ENCODE measurements around the gene MXD4. TPM values are rescaled to one million over a fixed set of nuclear protein-coding genes. Genes with fewer than 3 reads are reported as not detected.
A peak's percentile ranks its signal among the peaks of the same experiment; 100 is the strongest.

MXD4 gene
- total RNA-seq, 1 donor from 2014 or later: 80.3 TPM

- TF ChIP-seq, protein P1, sequence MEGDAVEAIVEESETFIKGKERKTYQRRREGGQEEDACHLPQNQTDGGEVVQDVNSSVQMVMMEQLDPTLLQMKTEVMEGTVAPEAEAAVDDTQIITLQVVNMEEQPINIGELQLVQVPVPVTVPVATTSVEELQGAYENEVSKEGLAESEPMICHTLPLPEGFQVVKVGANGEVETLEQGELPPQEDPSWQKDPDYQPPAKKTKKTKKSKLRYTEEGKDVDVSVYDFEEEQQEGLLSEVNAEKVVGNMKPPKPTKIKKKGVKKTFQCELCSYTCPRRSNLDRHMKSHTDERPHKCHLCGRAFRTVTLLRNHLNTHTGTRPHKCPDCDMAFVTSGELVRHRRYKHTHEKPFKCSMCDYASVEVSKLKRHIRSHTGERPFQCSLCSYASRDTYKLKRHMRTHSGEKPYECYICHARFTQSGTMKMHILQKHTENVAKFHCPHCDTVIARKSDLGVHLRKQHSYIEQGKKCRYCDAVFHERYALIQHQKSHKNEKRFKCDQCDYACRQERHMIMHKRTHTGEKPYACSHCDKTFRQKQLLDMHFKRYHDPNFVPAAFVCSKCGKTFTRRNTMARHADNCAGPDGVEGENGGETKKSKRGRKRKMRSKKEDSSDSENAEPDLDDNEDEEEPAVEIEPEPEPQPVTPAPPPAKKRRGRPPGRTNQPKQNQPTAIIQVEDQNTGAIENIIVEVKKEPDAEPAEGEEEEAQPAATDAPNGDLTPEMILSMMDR (IDR thresholded peaks at IDR 0.05): no peak
- Mint-ChIP-seq H3K9me3 (ENCODE audit: low read depth) (no peaks in the 10 kb centered on the region), H3K4me1 (ENCODE audit: low read depth) (peaks cover 2% of the 10 kb centered on the region), H3K27ac (ENCODE audit: unreplicated experiment) (no peak overlapping the region), H3K36me3 (ENCODE audit: low read depth) (peaks cover 20% of the 10 kb centered on the region), H3K4me3 (ENCODE audit: unreplicated experiment) (no peak overlapping the region), H3K27me3 (ENCODE audit: low read depth) (no peaks in the 10 kb centered on the region)
- peak; percentile 91 for DNase-seq (ENCODE audit: low spot score)
These were observed 11.4 kb downstream of the MXD4 start for GRCh38 chr4:2250357-2251072.

GRCh38 chr4:2249526-2250356, 12.2 kb downstream of the MXD4 start:
- no peaks in the 10 kb centered on the region for H3K27me3 Mint-ChIP-seq (ENCODE audit: low read depth)
- H3K4me1 Mint-ChIP-seq (ENCODE audit: low read depth): peaks cover 10% of the 10 kb centered on the region
- H3K4me3 Mint-ChIP-seq (ENCODE audit: unreplicated experiment): no peak overlapping the region
- TF ChIP-seq, protein P1 (IDR thresholded peaks at IDR 0.05): no peak
- peaks cover 17% of the 10 kb centered on the region for H3K36me3 Mint-ChIP-seq (ENCODE audit: low read depth)
- peak; percentile 87 for DNase-seq (ENCODE audit: low spot score)
- no peak overlapping the region for H3K27ac Mint-ChIP-seq (ENCODE audit: unreplicated experiment)
- no peaks in the 10 kb centered on the region for H3K9me3 Mint-ChIP-seq (ENCODE audit: low read depth)

- H3K27ac Mint-ChIP-seq (ENCODE audit: unreplicated experiment): no peak overlapping the region
- H3K9me3 Mint-ChIP-seq (ENCODE audit: low read depth): no peaks in the 10 kb centered on the region
- TF ChIP-seq, protein P1 (IDR thresholded peaks at IDR 0.05): no peak
- no peaks in the 10 kb centered on the region for H3K27me3 Mint-ChIP-seq (ENCODE audit: low read depth)
- DNase-seq (ENCODE audit: low spot score): peak; percentile 93
- H3K4me1 Mint-ChIP-seq (ENCODE audit: low read depth): peaks cover 19% of the 10 kb centered on the region
- H3K36me3 Mint-ChIP-seq (ENCODE audit: low read depth): peaks cover 10% of the 10 kb centered on the region
- H3K4me3 Mint-ChIP-seq (ENCODE audit: unreplicated experiment): no peak overlapping the region
These were observed 13.1 kb downstream of the MXD4 start for GRCh38 chr4:2248821-2249261.

DNA sequence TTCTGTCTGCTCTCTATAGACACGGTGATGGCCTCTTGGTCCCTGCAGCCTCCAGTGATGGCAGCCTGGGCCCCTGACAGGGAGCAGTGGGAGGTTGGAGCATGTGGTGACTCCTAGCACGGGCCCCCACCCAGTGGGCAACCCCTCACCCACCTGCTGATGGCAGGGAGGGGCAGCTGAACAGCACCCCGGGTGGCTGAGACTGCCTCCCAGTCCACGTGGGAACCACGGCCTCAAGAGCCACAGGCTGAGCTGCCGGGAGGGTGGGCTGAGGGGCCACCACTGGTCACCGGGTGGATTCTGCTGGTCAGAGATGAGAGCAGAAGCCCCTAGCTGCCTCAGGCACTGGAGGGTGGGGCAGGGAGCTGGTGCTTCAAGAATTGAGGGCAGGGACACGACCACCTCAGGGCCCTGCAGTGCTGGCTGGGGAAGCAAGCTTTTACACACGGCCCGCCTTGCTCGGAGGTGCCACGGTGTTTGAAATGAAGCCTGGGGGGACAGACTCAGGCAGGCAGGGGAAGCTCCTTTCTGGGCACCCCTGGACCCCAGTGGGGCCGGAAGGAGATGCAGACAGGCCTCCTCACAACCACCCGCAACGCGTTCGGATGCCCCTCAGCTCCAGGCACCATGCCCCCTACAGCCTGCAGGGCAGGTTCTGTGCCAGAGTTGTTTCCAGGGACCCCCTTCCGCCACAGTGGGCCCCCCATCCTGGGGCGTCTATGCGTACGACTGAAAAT, 13.7 kb downstream of the MXD4 start:
- H3K9me3 Mint-ChIP-seq (ENCODE audit: low read depth): no peaks in the 10 kb centered on the region
- DNase-seq (ENCODE audit: low spot score): no peak
- peaks cover 10% of the 10 kb centered on the region for H3K36me3 Mint-ChIP-seq (ENCODE audit: low read depth)
- no peak overlapping the region for H3K4me3 Mint-ChIP-seq (ENCODE audit: unreplicated experiment)
- TF ChIP-seq, protein P1 (IDR thresholded peaks at IDR 0.05): no peak
- H3K27me3 Mint-ChIP-seq (ENCODE audit: low read depth): no peaks in the 10 kb centered on the region
- peaks cover 25% of the 10 kb centered on the region for H3K4me1 Mint-ChIP-seq (ENCODE audit: low read depth)
- H3K27ac Mint-ChIP-seq (ENCODE audit: unreplicated experiment): no peak overlapping the region

All from chondrocyte (in vitro differentiated cells).